SIG-M5 treated with dmso at 0.1 percent for 504 hours (cell line): ENCODE data around the gene EPHA6.
"Not testable (repeated sequence)": the region's sequence is repeated elsewhere in the genome, so short reads cannot be mapped to it uniquely, and the experiment has no call there.

Experiments used
- DNase-seq: peaks from one replicate; lab custom pipeline; 2025; ENCODE audit not compliant: unreplicated experiment; lab: John Stamatoyannopoulos, UW

The EPHA6 gene

DNA sequence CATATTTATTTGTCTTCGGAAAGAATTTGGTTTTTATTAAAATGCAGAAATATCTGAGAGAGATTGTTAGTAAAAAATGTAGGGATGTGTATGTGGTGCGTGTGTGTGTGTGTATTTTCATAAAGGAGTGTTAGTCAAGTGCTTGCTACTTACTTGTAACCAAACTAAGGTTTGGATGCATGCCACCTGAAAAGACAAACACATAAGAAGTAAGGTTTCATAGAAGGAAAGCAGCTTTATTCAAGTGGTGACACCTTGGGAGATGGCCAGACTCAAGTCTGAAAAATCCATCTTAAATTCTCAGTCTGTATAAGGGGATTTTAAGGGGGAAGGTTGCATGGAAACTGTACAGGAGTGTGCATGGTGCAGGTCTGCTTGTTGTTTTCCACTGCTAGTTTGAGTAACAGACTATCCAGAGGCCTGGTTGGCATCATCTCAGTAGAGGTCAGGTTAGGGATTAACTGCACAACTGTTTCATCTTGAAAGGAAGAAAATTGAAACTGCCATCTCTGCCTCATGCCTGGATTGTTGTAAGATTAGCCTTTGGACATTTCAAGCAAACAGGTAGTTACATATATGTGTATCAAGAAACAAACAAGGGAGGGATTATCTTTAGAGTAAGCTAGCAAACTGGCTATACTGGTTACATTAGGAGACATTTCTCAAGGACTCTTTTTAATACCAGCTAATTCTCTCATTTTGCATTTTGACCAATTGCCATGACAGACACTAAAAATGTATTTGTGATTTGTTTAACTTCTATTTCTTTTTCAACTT lies 196.7 kb downstream of the EPHA6 start:
- peak; percentile 14 for DNase-seq

DNA sequence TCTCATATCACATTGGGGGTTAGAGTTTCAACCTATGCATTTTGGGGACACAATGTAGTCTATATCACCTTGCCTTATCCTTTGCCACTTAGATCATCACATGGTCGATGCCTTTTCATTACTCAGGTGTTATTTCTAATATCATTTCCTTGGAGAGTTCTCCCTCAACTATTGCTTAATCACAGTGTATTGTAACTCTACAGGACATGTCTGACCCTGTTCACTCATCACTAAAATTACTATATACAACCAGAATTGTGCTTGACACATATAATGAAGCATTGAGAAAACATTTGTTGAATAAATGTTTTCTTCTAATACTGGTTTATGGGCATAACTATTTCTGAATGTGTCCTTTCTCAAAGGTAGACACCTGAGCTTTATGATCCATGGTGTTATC lies 207.4 kb downstream of the EPHA6 start:
- no peak for DNase-seq

DNA sequence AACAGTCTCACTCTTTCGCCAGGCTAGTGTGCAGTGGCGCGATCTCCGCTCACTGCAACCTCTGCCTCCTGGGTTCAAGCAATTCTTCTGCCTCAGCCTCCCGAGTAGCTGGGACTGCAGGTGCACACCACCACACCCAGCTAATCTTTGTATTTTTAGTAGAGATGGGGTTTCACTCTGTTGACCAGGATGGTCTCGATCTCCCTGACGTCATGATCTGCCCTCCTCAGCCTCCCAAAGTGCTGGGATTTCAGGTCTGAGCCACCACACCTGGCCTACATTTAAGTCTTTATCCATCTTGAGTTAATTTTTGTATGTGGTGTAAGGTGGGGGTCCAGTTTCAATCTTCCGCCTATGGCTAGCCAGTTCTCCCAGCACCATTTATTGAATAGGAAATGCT lies 211.2 kb downstream of the EPHA6 start:
- DNase-seq, result not testable (repeated sequence)

DNA sequence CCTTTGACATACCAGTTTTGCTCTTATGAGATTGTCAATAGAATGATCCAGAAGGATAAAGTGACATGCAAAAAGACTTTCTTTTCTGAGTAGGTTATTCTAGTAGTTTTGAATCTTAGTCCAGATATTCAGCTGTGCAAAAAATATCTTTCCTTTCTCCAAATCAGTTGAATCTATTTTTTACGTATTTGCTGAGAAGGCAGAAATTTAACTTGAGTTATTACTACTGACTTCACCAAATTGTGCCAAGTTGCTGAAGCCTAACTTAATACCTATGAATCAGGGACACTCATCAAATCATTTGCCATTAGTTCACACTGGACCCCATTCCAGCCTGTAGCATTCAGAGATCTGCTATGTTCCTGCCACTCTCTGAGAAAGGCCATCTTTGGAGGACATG lies 215.6 kb downstream of the EPHA6 start:
- no peak for DNase-seq

DNA sequence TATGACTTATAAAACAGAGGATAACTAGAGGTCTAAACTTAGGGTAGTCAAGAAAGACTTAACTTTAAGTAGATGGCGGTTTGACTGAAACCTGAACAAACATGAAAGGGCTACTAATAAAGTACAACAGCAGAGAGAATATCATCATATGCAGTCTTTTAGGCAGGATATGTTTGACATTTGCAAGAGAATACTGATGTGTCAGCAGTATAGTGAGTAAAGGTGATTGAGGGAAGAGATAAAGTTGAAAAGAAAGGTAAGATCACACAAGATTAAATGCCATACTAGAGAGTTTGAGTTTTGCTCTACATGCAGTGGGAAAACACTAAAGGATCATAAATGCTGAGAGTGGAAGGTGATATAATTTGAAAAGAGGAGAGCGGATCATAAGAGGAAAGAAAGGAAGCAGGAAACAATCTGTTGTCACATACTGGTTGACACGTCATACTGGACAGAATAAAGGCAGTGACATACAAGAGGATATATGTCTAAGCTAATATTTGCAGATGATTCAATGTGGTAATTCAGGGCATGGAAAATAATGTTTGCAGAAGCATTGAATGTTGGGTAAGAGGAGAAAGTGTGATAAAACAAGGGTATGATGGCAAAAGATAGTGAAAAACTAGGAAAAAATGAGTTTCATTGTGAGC lies 223.0 kb downstream of the EPHA6 start:
- peak; percentile 1 for DNase-seq

DNA sequence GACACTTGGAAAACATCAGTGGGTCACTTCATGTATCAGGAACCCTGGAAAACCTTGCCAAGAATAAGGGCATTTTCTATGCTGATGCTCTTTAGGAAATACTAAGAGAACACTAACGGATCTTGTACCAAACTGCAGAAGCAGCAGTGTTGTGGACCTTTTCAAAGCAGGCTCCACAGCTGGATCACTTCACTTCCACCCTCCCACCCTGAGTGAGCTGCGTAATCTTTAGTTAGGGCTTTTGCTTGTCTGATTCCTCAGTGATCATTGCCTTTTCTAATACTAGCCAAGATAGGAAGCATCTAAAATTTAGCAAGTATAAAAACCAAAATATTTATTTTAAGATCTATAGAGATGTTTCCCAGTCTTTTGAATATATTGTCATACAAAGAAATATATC lies 229.0 kb downstream of the EPHA6 start:
- DNase-seq, result no peak

DNA sequence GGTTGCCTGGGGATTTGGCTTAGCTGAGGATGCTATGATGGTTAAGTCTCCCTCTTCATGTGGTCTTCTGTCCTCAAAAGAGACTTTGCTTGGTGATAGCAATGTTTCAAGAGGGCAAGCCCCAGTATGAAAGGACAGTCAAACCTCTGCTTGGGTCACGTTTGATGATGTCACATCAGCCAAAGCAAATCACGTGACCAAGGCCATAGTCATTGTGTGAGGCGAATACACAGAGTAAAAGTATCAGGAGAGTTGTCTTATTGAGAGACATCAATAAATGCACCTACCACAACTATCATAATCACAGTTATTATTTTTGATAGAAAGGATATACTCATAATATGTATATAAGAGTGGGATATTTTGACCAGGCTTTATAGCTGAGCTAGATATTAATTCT lies 243.0 kb downstream of the EPHA6 start:
- DNase-seq, result no peak

DNA sequence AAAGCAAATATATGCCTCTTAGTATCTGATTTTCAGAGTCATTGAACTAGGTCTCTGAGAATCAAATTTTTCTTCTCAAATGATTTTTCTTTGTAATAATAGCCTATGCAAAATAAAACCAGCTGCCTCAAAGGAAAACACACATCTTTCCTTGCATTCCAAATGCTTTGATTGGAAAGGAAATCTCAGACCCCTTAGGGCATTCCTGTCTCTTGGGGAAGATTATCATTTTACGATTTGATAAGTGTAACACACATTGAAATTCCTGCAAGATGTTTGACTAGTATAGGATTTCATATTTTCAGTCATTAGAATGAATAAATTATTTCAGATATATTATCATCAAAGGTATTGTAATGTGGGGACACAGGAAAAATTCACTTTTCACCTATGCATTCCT lies 244.8 kb downstream of the EPHA6 start:
- DNase-seq, result no peak

DNA sequence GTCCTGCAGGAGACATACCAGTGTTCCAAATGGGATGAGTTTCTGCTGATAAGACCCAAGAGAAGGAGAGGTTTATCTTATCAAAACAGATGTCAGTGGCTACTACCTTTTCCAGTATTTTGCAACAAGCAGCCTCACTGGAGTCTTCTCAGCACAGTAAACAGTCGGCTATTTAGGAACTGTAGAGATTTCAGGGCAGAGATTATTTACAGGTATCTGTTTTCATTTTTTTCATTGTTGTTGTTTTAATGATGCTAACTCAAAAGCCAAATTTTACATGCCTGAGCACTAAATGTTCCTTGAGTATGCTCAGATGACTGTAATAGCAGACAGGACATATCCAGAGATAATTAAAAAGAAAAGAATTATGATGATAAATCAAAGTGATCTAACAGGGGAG lies 252.1 kb downstream of the EPHA6 start:
- no peak for DNase-seq

DNA sequence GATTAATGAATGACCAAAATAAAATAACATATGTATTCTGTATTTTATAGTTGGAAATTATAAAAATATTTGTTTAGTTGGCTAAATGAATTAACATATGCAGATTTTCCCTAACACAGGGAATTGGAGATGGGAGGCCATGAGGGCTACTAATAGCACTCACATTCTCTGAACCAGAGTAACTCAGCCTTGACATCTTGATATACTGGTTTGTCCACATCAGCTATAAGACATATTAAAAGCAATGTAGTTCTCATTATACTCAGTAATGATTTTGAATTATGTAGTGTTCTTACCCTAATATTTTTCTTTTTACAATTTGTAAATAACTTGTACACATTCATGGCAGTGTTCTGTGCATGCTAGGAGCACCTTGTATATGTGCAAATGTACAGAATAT lies 255.9 kb downstream of the EPHA6 start:
- no peak for DNase-seq

DNA sequence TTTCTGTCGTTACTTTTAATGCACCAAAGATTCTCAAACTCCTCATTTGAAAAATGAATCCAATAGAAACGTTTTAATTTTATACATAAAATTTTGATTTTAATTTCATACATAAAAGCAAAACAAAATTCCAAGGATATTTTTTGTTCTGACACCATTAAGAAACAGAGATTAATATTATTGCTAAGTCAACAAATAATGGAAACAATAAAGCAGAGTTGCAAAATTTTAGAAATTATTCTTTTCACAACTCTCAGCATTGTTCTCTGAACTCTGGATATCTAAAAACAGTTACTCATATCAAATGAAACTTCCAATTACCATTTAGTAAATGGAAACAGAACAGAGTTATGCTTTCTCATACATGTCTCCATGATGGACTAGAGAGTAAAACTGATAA lies 260.2 kb downstream of the EPHA6 start:
- DNase-seq, result no peak

DNA sequence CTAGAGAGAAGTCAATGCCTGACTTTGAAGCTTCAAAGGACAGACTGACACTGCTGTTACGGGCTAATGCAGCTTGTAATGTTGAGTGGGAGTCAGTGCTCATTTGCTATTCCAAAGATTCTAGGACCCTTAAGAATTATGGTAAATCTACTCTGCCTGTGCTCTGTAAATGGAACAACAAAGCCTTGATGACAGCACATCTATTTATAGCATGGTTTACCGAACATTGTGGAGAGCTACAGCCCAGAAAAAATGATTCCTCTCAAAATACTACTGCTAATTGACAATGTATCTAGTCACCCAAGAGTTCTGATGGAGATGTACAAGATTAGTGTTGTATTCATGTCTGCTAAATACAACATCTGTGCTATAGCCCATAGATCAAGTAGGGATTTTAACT lies 262.3 kb downstream of the EPHA6 start:
- DNase-seq, result no peak

DNA sequence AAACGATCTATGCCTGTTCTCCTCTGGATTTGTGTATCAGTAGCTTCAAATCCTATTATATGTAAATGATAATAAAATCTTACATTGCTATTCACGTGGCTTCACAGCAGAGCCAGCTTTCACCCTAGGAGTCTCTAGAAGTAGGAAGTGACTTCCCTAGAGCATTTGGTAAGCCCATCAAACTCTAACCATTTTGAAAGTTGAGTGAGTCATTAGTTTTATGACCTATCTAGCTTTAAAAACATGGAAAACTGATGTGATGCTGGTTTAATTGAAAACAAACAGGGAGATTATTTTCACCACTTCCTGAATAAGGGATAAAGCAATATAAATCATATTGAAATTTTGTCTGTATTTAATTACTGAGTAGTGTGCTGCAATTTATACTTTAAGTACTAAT lies 275.2 kb downstream of the EPHA6 start:
- no peak for DNase-seq

DNA sequence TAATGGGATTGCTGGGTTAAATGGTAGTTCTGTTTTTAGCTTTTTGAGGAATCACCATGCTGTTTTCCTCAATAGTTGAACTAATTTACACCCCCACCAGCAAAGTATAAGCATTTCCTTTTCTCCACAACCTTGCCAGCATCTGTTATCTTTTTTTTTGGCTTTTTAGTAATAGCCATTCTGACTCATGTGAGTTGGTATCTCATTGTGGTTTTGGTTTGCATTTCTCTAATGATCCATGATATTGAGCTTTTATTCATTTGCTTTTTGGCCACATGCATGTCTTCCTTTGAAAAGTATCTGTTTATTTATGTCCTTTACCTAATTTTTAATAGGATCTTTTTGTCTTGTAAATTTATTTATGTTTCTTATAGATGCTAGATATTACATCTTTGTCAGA lies 288.2 kb downstream of the EPHA6 start:
- no peak for DNase-seq

DNA sequence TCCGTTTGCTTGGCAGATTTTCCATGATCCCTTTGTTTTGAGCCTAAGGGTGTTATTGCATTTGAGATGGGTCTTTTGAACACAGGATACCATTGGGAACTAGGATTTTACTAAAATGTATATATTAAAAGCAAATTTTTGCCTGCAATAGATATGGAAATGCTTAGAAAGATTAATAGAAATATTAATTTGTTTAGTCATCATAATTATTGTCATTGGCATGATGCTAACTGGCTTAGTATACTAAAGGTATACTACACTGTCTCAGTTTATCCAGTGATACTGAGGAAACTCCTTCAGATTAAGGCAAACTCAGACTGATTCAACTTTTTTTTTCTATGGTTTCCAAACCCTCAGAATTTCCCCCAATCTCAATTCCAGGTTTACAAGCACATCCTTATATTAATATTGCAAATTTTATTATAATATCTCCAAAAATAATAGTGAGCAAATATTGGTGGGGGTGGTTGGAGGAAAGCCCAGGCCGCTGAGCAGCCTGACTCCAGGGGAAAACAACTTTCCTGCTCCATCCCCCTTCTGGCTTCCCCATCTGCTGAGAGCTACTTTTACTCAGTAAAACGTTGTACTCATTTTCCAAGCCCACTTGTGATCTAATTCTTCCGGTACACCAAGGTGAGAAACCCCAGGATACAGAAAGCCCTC lies 291.7 kb downstream of the EPHA6 start:
- DNase-seq, result no peak

DNA sequence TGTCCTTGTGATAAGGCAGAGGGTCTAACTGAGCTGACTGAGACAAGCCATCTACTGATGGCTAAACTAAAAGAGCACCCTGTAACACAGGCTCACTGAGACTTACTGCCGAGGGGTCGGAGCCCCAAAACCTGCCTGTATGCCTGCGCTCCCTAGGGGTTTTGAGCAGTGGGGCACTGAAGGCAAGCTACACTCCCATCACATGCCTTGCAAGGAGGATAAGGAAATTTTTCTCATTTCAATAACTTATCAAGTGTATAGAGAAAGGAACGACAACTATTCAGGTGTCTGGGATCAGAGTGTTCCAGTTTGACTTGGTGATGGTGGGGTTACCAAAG lies 292.2 kb downstream of the EPHA6 start:
- no peak for DNase-seq

DNA sequence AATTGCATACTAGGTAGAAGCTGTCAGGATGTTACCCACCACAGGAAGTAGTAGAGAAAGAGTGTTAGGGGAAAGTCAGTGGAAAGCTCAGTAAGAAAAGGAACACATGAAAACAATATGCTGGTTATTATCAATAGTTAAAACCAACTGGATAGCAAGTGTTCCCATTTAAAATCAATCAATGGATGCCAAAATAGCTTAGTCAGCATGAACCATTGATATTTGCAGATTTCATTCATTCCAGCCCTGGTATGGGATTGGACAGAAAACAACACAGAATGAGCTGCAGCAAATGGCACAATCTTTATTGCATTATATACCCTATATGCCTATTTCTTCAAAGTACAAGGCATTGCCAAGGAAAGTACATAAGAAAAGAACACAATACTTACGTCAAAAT lies 293.7 kb downstream of the EPHA6 start:
- DNase-seq, result no peak

DNA sequence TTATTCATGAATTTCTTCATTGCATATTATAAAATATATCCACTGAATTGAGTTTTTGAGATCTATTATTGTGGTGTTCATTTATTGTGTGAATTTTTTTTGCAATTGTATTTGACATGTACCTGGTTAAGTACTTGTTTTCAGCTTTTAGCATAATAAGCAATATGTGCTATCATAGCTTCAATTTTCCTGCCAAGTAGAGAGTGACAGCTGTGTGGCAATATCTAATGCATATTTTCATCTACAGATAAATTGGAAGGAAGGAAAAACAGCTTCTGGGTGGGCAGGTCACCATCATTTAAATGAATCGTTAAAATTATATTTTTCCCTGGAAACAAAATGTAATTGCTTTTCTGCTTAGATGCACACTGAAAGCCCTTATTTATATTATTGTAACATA lies 296.9 kb downstream of the EPHA6 start:
- no peak for DNase-seq

DNA sequence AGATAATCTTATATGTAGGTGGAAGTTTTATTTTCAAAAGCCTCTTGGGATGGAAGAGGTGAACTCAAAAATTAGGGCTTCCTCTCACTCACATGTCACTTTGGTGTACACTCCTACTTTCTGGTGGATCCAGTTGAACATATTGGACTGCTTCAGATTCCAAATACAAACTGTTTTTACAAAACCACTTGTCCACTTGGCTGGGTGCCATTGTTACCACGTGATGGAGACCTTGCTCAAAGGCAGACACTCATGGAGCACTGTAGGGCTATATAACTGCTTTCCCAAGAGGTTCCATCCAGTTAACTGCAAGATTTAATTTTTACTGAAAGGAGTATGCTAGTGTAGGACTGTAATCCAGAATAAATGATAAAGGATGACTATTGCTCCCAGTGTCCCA lies 307.0 kb downstream of the EPHA6 start:
- no peak for DNase-seq

DNA sequence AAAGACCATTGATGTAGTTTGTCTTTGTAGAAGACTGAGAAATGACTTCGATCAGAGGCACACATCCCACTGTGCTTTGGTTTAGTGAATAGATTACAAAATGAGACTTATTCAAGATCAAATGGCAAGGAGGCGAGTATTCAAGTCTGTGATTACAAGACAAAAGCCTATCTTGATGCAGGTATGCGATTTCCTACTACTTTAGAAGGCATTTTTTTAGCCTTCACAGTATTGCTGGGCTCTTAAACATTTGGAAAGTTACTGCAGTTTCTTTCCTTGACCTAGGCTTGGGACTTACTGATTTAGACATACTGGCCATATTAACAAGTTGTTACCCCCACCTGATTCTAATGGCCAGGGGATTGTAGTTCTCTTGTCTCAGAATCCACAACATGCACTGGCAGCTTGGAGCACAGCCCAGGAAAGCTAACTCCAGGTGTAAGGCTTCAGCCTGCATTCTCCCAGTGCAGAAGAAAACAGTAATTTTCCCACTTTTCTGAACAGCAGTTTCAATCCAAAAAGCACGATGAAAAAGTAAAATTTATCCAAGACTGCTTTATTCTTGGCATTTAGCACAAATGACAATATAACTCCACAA lies 311.6 kb downstream of the EPHA6 start:
- DNase-seq, result no peak

DNA sequence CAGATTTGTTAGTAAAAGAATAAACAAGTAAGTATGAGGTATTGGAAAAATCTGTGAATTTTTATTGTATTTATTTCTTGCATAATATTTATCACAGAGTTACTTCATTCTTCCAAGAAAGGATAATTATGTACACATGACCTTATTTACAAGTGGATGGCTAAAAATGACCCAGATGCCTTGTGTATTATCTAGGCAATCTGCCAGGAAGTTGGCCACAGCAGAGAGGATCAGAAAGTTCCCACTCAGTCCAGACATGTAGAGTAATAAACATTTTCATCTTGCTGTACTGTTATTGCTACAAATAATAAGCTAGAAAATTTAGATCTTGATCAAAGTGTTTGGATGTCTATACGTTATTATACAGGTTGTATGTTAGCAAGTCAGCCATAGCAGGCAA lies 317.1 kb downstream of the EPHA6 start:
- DNase-seq, result no peak

DNA sequence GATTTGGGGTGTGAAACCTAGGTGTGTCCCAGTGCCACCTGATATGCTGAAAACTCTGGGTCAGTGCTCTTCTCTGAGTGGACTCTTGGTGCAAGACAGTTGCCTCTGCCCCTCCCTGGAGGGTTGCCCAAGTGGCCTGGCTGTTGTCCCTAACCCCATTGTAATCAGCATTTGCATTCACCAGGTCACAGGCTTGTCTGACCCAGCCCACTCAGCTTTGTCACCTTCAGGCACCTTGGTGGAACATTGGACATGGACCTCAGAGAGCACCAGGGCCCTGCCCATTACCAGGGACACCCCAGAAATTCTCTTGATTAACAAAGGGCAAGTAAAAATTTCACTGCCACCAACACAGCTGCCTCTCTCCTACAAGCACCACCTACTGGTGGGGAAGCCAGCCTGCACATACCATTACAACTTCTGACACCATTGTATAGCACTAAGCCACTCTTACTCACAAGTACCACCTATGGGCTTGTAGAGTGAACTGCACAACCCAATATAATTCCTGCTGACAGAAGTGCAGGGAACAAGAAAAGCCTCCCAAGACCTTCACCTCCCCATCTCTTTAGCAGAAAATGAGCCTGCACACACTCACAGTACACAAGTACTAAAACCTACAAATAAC lies 324.6 kb downstream of the EPHA6 start:
- DNase-seq, result peak; percentile 15
